K562 (cell line): Measurements from ENCODE around the gene LTBP1. TPM values are rescaled to one million over a fixed set of nuclear protein-coding genes. Genes with fewer than 3 reads are reported as not detected.
A peak's percentile ranks its signal among the peaks of the same experiment; 100 is the strongest.

Experiments
- ATAC-seq: fragments of 200-7000 bp; cut with Tn5 transposase; 3 replicates; pipeline ENCODE4 v1.9.1; 2020; ENCODE audit warnings: moderate library complexity
- BruUV-seq: library from RNA; stranded (reverse); fragments of 400-500 nt; replicated peaks from 2 replicates; lab custom pipeline; 2021; lab: Mats Ljungman, UMichigan
- CTCF ChIA-PET: fragments of 300-600 bp; formaldehyde crosslinking; extraction: SDS; loops from one replicate; lab custom pipeline; 2021; ENCODE audit warnings: low intra/inter-chr PET ratio; lab: Yijun Ruan, JAX
- POLR2A ChIA-PET: fragments of 300-600, 350-650 bp; sonication (Branson Sonifier 250); formaldehyde crosslinking; extraction: SDS; loops from one replicate; lab custom pipeline; 2021; ENCODE audit warnings: antibody characterized with exemption, inconsistent platforms; lab: Yijun Ruan, JAX
- DNase-seq, 4 experiments: peaks; one replicate each; pipeline versions ENCODE4 v3.0.0 to v3.0.0-alpha.2; 2011 to 2018; ENCODE audit warnings: low spot score in 3 of 4, mixed read lengths in 3 of 4; ENCODE audit errors: extremely low read depth in 1 of 4
- FAIRE-seq: peaks from 2 replicates; lab custom pipeline; 2011; peaks lifted over from hg19 to GRCh38; lab: Jason Lieb, UNC
- H2AFZ ChIP-seq: 2 replicates; pipeline ENCODE4 v1.6.0; 2011; ENCODE audit warnings: low read depth, low read length, control low read depth, inconsistent platforms
- H3K27ac ChIP-seq: fragments of 200-600 bp; 3 replicates; pipeline ENCODE4 v1.8.0; 2011; ENCODE audit warnings: low read depth, mild to moderate bottlenecking, control low read depth, inconsistent platforms, low read length, moderate library complexity, mixed read lengths; ENCODE audit errors: extremely low read depth
- H3K27me3 ChIP-seq, 2 experiments: fragments of 300-600 bp in 1 of 2; 2 replicates in 1 of 2; 3 replicates in 1 of 2; pipeline versions ENCODE4 v1.6.0 to v1.8.0; 2011; ENCODE audit warnings: inconsistent platforms in 2 of 2, low read length in 2 of 2, mild to moderate bottlenecking in 1 of 2, mixed read lengths in 1 of 2, moderate library complexity in 1 of 2; ENCODE audit not compliant: control insufficient read depth in 2 of 2, insufficient read depth in 2 of 2
- H3K36me3 ChIP-seq: fragments of 300-600 bp; 3 replicates; pipeline ENCODE4 v1.8.0; 2011; ENCODE audit warnings: mild to moderate bottlenecking, low read length, inconsistent platforms; ENCODE audit not compliant: control insufficient read depth, insufficient read depth
- H3K4me1 ChIP-seq, 2 experiments: fragments of 200-600 bp in 1 of 2; replicated peaks in 1 of 2; 2 replicates in 1 of 2; 3 replicates in 1 of 2; pipeline versions ENCODE4 v1.5.1 to v1.8.0; 2011; ENCODE audit warnings: inconsistent platforms in 2 of 2, low read length in 2 of 2, mild to moderate bottlenecking in 1 of 2, mixed read lengths in 1 of 2, moderate library complexity in 1 of 2; ENCODE audit not compliant: control insufficient read depth in 2 of 2, insufficient read depth in 2 of 2
- H3K4me2 ChIP-seq: 2 replicates; pipeline ENCODE4 v1.6.1; 2011; ENCODE audit warnings: low read length, control low read depth, inconsistent platforms, mixed read lengths; ENCODE audit not compliant: insufficient read depth
- H3K4me3 ChIP-seq: fragments of 200-600 bp; sonication (generic), shearing (Covaris generic); 2 replicates; pipeline ENCODE4 v1.5.1; 2016; ENCODE audit warnings: control low read depth, inconsistent platforms
- H3K79me2 ChIP-seq: fragments of 200-600 bp; 3 replicates; pipeline ENCODE4 v1.8.0; 2011; ENCODE audit warnings: low read length, inconsistent platforms; ENCODE audit not compliant: control insufficient read depth, insufficient read depth
- H3K9ac ChIP-seq, 2 experiments: 2 replicates each; pipeline versions ENCODE4 v1.6.0 to v1.6.1; 2011; ENCODE audit warnings: low read depth in 2 of 2, low read length in 2 of 2, control low read depth in 1 of 2, inconsistent platforms in 1 of 2, mild to moderate bottlenecking in 1 of 2, mixed read lengths in 1 of 2; ENCODE audit not compliant: insufficient read depth in 1 of 2
- H3K9me1 ChIP-seq: one replicate; pipeline ENCODE4 v1.6.0; 2011; ENCODE audit warnings: inconsistent platforms, mild to moderate bottlenecking, low read length, moderate library complexity; ENCODE audit not compliant: control insufficient read depth, insufficient read depth
- H3K9me3 ChIP-seq: replicated peaks from 2 replicates; pipeline ENCODE4 v1.5.1; 2011; ENCODE audit warnings: low read depth, low read length, inconsistent platforms; ENCODE audit not compliant: control insufficient read depth, insufficient read depth
- H4K20me1 ChIP-seq: replicated peaks from 2 replicates; pipeline ENCODE4 v1.6.1; 2011; ENCODE audit warnings: low read length, inconsistent platforms, mixed read lengths; ENCODE audit not compliant: control insufficient read depth, insufficient read depth
- BMI1 ChIP-seq: fragments of 150-350 bp; IDR thresholded peaks from 2 replicates; pipeline ENCODE4 v1.6.1; 2014; ENCODE audit warnings: low read length
- CBX3 ChIP-seq, 2 experiments: IDR thresholded peaks; 1 replicate in 1 of 2; 2 replicates in 1 of 2; pipeline ENCODE4 v1.6.1; 2012; ENCODE audit warnings: inconsistent platforms in 2 of 2, low read length in 2 of 2, borderline replicate concordance in 1 of 2, control low read depth in 1 of 2
- HNRNPL ChIP-seq: fragments of 200-400 bp; formaldehyde crosslinking; IDR thresholded peaks from 2 replicates; pipeline ENCODE4 v1.6.1; 2017; ENCODE audit warnings: low read depth, mild to moderate bottlenecking, low read length
- NFIC ChIP-seq: fragments of 450-650 bp; IDR thresholded peaks from 2 replicates; pipeline ENCODE4 v1.6.1; 2017; ENCODE audit warnings: mild to moderate bottlenecking, inconsistent platforms
- TRIM24 ChIP-seq, 2 experiments: fragments of 450-650 bp; IDR thresholded peaks; 2 replicates each; pipeline ENCODE4 v1.6.1; 2016
- ZFP36 ChIP-seq: fragments of 150-350 bp; IDR thresholded peaks from 2 replicates; pipeline ENCODE4 v1.6.1; 2018; ENCODE audit warnings: low read length, low read depth; ENCODE audit not compliant: partially characterized antibody
- ZNF431 ChIP-seq: sonication (generic); formaldehyde crosslinking; IDR thresholded peaks from 2 replicates; pipeline ENCODE4 v1.8.0; 2022; ENCODE audit warnings: mild to moderate bottlenecking, missing genetic modification reagents
- ZNF512 ChIP-seq: IDR thresholded peaks from 2 replicates; pipeline ENCODE4 v1.6.1; 2016; ENCODE audit warnings: missing genetic modification characterization, missing compliant biosample characterization
- WGBS: fragments of 100-300 bp; shearing (Covaris generic); methylation state at CpG from one replicate; pipeline ENCODE4 v1.1.6; 2016; ENCODE audit warnings: low coverage, mixed read lengths; ENCODE audit not compliant: insufficient coverage; ENCODE audit errors: missing lambda C conversion rate; 5-methylcytosine and 5-hydroxymethylcytosine counted together
- in situ Hi-C: fragments of 300-500 bp; cut with MboI; formaldehyde crosslinking; loops from 4 replicates; pipeline ENCODE4 v1.15.0; 2018; ENCODE audit warnings: inconsistent platforms, mixed read lengths
- intact Hi-C: fragments of 100-400 bp; cut with micrococcal nuclease; formaldehyde crosslinking; loops from 2 replicates; pipeline ENCODE4 v1.14.2; 2022
- polyA plus RNA-seq, 8 experiments: library from polyadenylated mRNA; depleted of rRNA in 4 of 8; stranded (reverse) in 5 of 8; unstranded in 3 of 8; fragments of >200 nt; fragmentation: Nextera tagmentation in 2 of 8; fragmentation: Illumina TruSeq in 1 of 8; extraction: Ambion mirVana in 2 of 8; extraction: Trizol in 1 of 8; gene quantifications; 2 replicates each; pipeline versions ENCODE4 v1.2.1 to v1.2.3, GENCODE V29; 2011 to 2014; ENCODE audit warnings: inconsistent platforms in 1 of 8, missing spikeins in 1 of 8
- total RNA-seq, 7 experiments: library from RNA; depleted of rRNA in 6 of 7; stranded (reverse); fragments of >200 nt in 6 of 7; fragmentation: Illumina TruSeq in 2 of 7; extraction: Trizol in 2 of 7; gene quantifications; 2 replicates each; pipeline versions ENCODE4 v1.2.1 to v1.2.3, GENCODE V29; 2011 to 2021; ENCODE audit warnings: low replicate concordance in 1 of 7

LTBP1 gene
- total and polyA plus RNA-seq, 9 of the 15 experiments (the other 6 are each of a cell fraction or from before 2014, with no cell fraction given), result 3.6 to 16.4 (median 8.5) TPM

DNA sequence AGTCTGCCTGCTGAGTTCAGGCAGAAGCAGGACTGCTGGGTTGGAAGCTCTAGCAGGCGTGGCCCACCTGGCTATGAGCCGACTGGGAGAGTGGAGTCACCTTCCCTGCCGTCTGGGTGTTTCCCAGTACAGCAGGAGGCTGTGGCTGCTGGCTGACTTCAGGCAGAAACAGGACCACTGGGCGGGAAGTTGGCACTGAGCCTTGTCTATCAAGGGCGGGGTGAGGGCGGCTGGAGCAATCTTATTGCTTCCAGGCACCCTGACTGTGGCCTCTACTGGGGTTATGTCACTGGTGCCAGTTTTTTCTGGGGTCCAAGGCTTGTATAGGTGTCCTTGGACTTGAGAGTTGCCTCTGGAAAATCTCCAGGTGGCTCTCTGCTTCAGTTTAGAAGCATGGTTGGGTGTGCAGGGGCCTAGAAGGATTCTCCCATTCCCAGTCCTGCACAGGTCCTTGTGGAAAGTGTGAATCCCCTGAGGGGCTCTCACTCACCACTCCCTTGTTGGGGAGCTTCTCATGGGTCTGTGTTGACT is 30.5 kb downstream of the LTBP1 start:
- TF ChIP-seq HNRNPL (no peak), NFIC (peak; percentile 74)
- TF ChIP-seq, all 486 proteins: peak for 1
- Histone ChIP-seq H3K9ac (peak overlapping the region in 1 of 2 experiments; percentile 86; a peak in 2 of 4 replicates), H4K20me1 (no peaks in the 10 kb centered on the region), H3K27me3 (no peaks in the 10 kb centered on the region), H3K27ac (no peak overlapping the region), H3K79me2 (peaks cover 9% of the 10 kb centered on the region; the same call in 2 of the 3 replicates), H3K36me3 (no peaks in the 10 kb centered on the region), H3K9me3 (peaks cover 4% of the 10 kb centered on the region; the same call in 1 of the 2 replicates), H3K4me3 (no peak overlapping the region), H3K4me1 (peaks cover 2 to 11% of the 10 kb centered on the region in 2 experiments; a peak in 4 of 5 replicates), H3K9me1 (no peaks in the 10 kb centered on the region), H3K4me2 (peak overlapping the region; percentile 10; the same call in 1 of the 2 replicates), H2AFZ (peak overlapping the region; percentile 36)
- BruUV-seq, result no TSS peak
- POLR2A ChIA-PET, result interaction anchor here (1.1 kb wide), 1 partner anchor 10 kb away, joined by 4 read pairs; no protein-coding TSS in a partner anchor
- 31% methylated on average over 6 of the region's 6 CpGs for WGBS
- intact Hi-C loops (no loop called here), in situ Hi-C loops (no loop called here)
- ATAC-seq (peak; percentile 89), DNase-seq (peak in 3 of 4 experiments; percentile 31 to 57 (median 43)), FAIRE-seq (no peak)
- CTCF ChIA-PET, result no interaction called here

GRCh38 chr2:32981612-32982011 is 34.9 kb downstream of the LTBP1 start:
- intact Hi-C loops, result no loop called here
- H3K4me3 ChIP-seq, result no peak overlapping the region
- H3K36me3 ChIP-seq, result no peaks in the 10 kb centered on the region
- DNase-seq (no peak), FAIRE-seq (no peak), ATAC-seq (no peak)
- TF ChIP-seq TRIM24 (IDR thresholded peaks at IDR 0.05) (peak in 1 of 2 experiments; percentile 26; a peak in 1 of 4 replicates), CBX3 (IDR thresholded peaks at IDR 0.05; ENCODE audit: borderline replicate concordance in 1 of 2, low read length in 2 of 2) (peak in 1 of 2 experiments; percentile 60; a peak in 1 of 3 replicates), ZNF431 (CRISPR knock-in tag) (peak; percentile 97), ZNF512 (no peak), ZFP36 (peak; percentile 12), BMI1 (no peak)
- no peaks in the 10 kb centered on the region for H3K27me3 ChIP-seq
- no peak overlapping the region for H3K9ac ChIP-seq
- ChIA-PET POLR2A (no interaction called here), CTCF (no interaction called here)
- no peaks in the 10 kb centered on the region for H4K20me1 ChIP-seq
- no peaks in the 10 kb centered on the region for H3K9me1 ChIP-seq
- peaks cover 7% of the 10 kb centered on the region; the same call in 1 of the 2 replicates for H3K9me3 ChIP-seq
- WGBS, result 46% methylated on average over 4 of the region's 4 CpGs
- peaks cover 2 to 10% of the 10 kb centered on the region in 2 experiments; a peak in 4 of 5 replicates for H3K4me1 ChIP-seq
- no peak overlapping the region for H3K27ac ChIP-seq
- no peaks in the 10 kb centered on the region; the same call in 2 of the 3 replicates for H3K79me2 ChIP-seq
- no peak overlapping the region for H2AFZ ChIP-seq
- in situ Hi-C loops, result no loop called here
- H3K4me2 ChIP-seq, result no peak overlapping the region
- BruUV-seq, result no TSS peak
